A549 (cell line): ENCODE data around the gene NT5C3B. TPM values are rescaled to one million over a fixed set of nuclear protein-coding genes. Genes with fewer than 3 reads are reported as not detected.

Source experiments
- BCL3 ChIP-seq: fragments of >200 bp; sonication (Bioruptor Twin); formaldehyde crosslinking; IDR thresholded peaks from 3 replicates; pipeline ENCODE4 v1.6.1; 2016
- BHLHE40 ChIP-seq: IDR thresholded peaks from 2 replicates; pipeline ENCODE4 v1.6.1; 2012; ENCODE audit warnings: low read depth, low read length, inconsistent platforms
- CBX2 ChIP-seq: fragments of 200-600 bp; sonication (generic); IDR thresholded peaks from 2 replicates; pipeline ENCODE4 v1.6.1; 2016; ENCODE audit warnings: low read depth, mild to moderate bottlenecking, borderline replicate concordance
- CBX8 ChIP-seq: fragments of 200-600 bp; sonication (generic); IDR thresholded peaks from 2 replicates; pipeline ENCODE4 v1.6.1; 2016
- CHD2 ChIP-seq: fragments of 150-350 bp; IDR thresholded peaks from 2 replicates; pipeline ENCODE4 v1.6.1; 2014; ENCODE audit warnings: low read length; ENCODE audit not compliant: partially characterized antibody
- CHD4 ChIP-seq: fragments of 200-600 bp; sonication (generic); IDR thresholded peaks from 2 replicates; pipeline ENCODE4 v1.6.1; 2016; ENCODE audit warnings: antibody characterized with exemption, mild to moderate bottlenecking, borderline replicate concordance
- EHMT2 ChIP-seq: fragments of 200-600 bp; sonication (generic); IDR thresholded peaks from 2 replicates; pipeline ENCODE4 v1.6.1; 2016; ENCODE audit warnings: antibody characterized with exemption, low read depth, mild to moderate bottlenecking, moderate library complexity
- ELK1 ChIP-seq: fragments of 150-350 bp; IDR thresholded peaks from 2 replicates; pipeline ENCODE4 v1.6.1; 2014; ENCODE audit warnings: low read depth, mild to moderate bottlenecking, low read length
- ESRRA ChIP-seq: fragments of 150-350 bp; IDR thresholded peaks from 2 replicates; pipeline ENCODE4 v1.6.1; 2014; ENCODE audit warnings: mild to moderate bottlenecking, low read length, borderline replicate concordance
- FOSB ChIP-seq: fragments of 250-450 bp; sonication (Bioruptor Pico); IDR thresholded peaks from 2 replicates; pipeline ENCODE4 v1.5.0; 2020; ENCODE audit warnings: mild to moderate bottlenecking, moderate library complexity
- FOSL2 ChIP-seq, 2 experiments: fragments of 450-650 bp in 1 of 2; fragments of >200 bp in 1 of 2; sonication (Bioruptor Twin) in 1 of 2; formaldehyde crosslinking; IDR thresholded peaks; 2 replicates each; pipeline versions ENCODE4 v1.5.0 to v1.6.1; 2016 to 2020; ENCODE audit warnings: mild to moderate bottlenecking in 1 of 2, moderate library complexity in 1 of 2
- GATA3 ChIP-seq: IDR thresholded peaks from 2 replicates; pipeline ENCODE4 v1.6.1; 2012; ENCODE audit warnings: borderline replicate concordance
- HES2 ChIP-seq: fragments of >200 bp; sonication (Bioruptor Twin); formaldehyde crosslinking; IDR thresholded peaks from 2 replicates; pipeline ENCODE4 v1.6.1; 2016
- HEYL ChIP-seq: fragments of 250-450 bp; sonication (Bioruptor Pico); IDR thresholded peaks from 2 replicates; pipeline ENCODE4 v1.8.0; 2021; ENCODE audit warnings: mild to moderate bottlenecking, moderate library complexity
- HOXA7 ChIP-seq: fragments of 250-450 bp; sonication (Bioruptor Pico); IDR thresholded peaks from 2 replicates; pipeline ENCODE4 v1.5.0; 2020; ENCODE audit warnings: mild to moderate bottlenecking, moderate library complexity
- HOXB13 ChIP-seq: fragments of 250-450 bp; sonication (Bioruptor Pico); IDR thresholded peaks from 2 replicates; pipeline ENCODE4 v1.5.0; 2020; ENCODE audit warnings: low read depth, mild to moderate bottlenecking, moderate library complexity
- JUNB ChIP-seq: fragments of >200 bp; sonication (Bioruptor Twin); formaldehyde crosslinking; IDR thresholded peaks from 2 replicates; pipeline ENCODE4 v1.6.1; 2016
- KDM1A ChIP-seq: fragments of 200-600 bp; sonication (generic); IDR thresholded peaks from 2 replicates; pipeline ENCODE4 v1.6.1; 2016; ENCODE audit warnings: low read depth, mild to moderate bottlenecking
- KDM5A ChIP-seq: fragments of 200-600 bp; sonication (generic); IDR thresholded peaks from 2 replicates; pipeline ENCODE4 v1.6.1; 2016; ENCODE audit warnings: antibody characterized with exemption, mild to moderate bottlenecking
- NPAS2 ChIP-seq: fragments of 250-450 bp; sonication (Bioruptor Pico); IDR thresholded peaks from 2 replicates; pipeline ENCODE4 v1.8.0; 2022; ENCODE audit warnings: mild to moderate bottlenecking, moderate library complexity, borderline replicate concordance
- NR3C1 ChIP-seq: fragments of >200 bp; sonication (Bioruptor Twin); formaldehyde crosslinking; IDR thresholded peaks from 3 replicates; pipeline ENCODE4 v1.6.1; 2017
- PHF8 ChIP-seq: fragments of 200-600 bp; sonication (generic); IDR thresholded peaks from 2 replicates; pipeline ENCODE4 v1.6.1; 2016; ENCODE audit warnings: low read depth, mild to moderate bottlenecking, antibody characterized with exemption, moderate library complexity, borderline replicate concordance
- POLR2A ChIP-seq: IDR thresholded peaks from 2 replicates; pipeline ENCODE4 v1.6.1; 2012; ENCODE audit warnings: mild to moderate bottlenecking, low read length
- POLR2AphosphoS2 ChIP-seq: conservative IDR thresholded peaks from 2 replicates; pipeline ENCODE4 v1.6.1; 2012; ENCODE audit warnings: low read length, improper control_type of control experiment, inconsistent platforms
- RAD21 ChIP-seq, 2 experiments: fragments of >200 bp in 1 of 2; sonication (Bioruptor Twin) in 1 of 2; formaldehyde crosslinking in 1 of 2; IDR thresholded peaks in 1 of 2; conservative IDR thresholded peaks in 1 of 2; 2 replicates in 1 of 2; 3 replicates in 1 of 2; pipeline ENCODE4 v1.6.1; 2012 to 2018; ENCODE audit warnings: inconsistent platforms in 1 of 2
- RCOR1 ChIP-seq: fragments of 150-350 bp; IDR thresholded peaks from 2 replicates; pipeline ENCODE4 v1.6.1; 2014; ENCODE audit warnings: antibody characterized with exemption, low read length, low read depth
- RFX5 ChIP-seq: fragments of 450-650 bp; IDR thresholded peaks from 2 replicates; pipeline ENCODE4 v1.7.1; 2014; ENCODE audit warnings: antibody characterized with exemption, mild to moderate bottlenecking, moderate library complexity
- RNF2 ChIP-seq: fragments of 200-600 bp; sonication (generic); IDR thresholded peaks from 2 replicates; pipeline ENCODE4 v1.6.1; 2016; ENCODE audit warnings: low read depth, mild to moderate bottlenecking, antibody characterized with exemption, moderate library complexity, borderline replicate concordance
- SMC3 ChIP-seq: fragments of >200 bp; sonication (Bioruptor Twin); formaldehyde crosslinking; IDR thresholded peaks from 3 replicates; pipeline ENCODE4 v1.6.1; 2018; ENCODE audit warnings: inconsistent platforms
- ZC3H11A ChIP-seq: fragments of 450-650 bp; IDR thresholded peaks from 2 replicates; pipeline ENCODE4 v1.6.1; 2014; ENCODE audit warnings: antibody characterized with exemption, mild to moderate bottlenecking
- ZFP36 ChIP-seq: fragments of 450-650 bp; IDR thresholded peaks from 2 replicates; pipeline ENCODE4 v1.6.1; 2014; ENCODE audit warnings: borderline replicate concordance; ENCODE audit not compliant: partially characterized antibody
- ZNF302 ChIP-seq: fragments of 250-450 bp; sonication (Bioruptor Pico); IDR thresholded peaks from 2 replicates; pipeline ENCODE4 v1.9.0; 2021; ENCODE audit warnings: inconsistent platforms, mild to moderate bottlenecking, moderate library complexity
- ZSCAN20 ChIP-seq: fragments of 250-450 bp; sonication (Bioruptor Pico); IDR thresholded peaks from 2 replicates; pipeline ENCODE4 v1.8.0; 2022; ENCODE audit warnings: mild to moderate bottlenecking, moderate library complexity
- polyA plus RNA-seq, 4 experiments: library from polyadenylated mRNA; depleted of rRNA in 3 of 4; stranded (reverse); fragments of >200 nt; fragmentation: RNase III in 1 of 4; extraction: RNeasy Plus Mini Kit Qiagen cat#74134 plus additional on column Dnase treatment in 1 of 4; gene quantifications; 2 replicates in 3 of 4; 3 replicates in 1 of 4; pipeline ENCODE4 v1.2.3, GENCODE V29; 2011 to 2017
- TF ChIP-seq, protein P1 (sequence below): fragments of 250-450 bp; sonication (Bioruptor Pico); IDR thresholded peaks from 2 replicates; pipeline ENCODE4 v1.5.0; 2021; ENCODE audit warnings: mild to moderate bottlenecking, moderate library complexity, borderline replicate concordance
- TF ChIP-seq, protein P2 (sequence below): IDR thresholded peaks from 2 replicates; pipeline ENCODE4 v1.6.1; 2012
- TF ChIP-seq, protein P3 (sequence below): fragments of 450-650 bp; IDR thresholded peaks from 2 replicates; pipeline ENCODE4 v1.6.1; 2014; ENCODE audit warnings: antibody characterized with exemption

Gene NT5C3B
- polyA plus RNA-seq, 2 of the 4 experiments (the other 2 are of a cell fraction), result 109 to 171 TPM

DNA sequence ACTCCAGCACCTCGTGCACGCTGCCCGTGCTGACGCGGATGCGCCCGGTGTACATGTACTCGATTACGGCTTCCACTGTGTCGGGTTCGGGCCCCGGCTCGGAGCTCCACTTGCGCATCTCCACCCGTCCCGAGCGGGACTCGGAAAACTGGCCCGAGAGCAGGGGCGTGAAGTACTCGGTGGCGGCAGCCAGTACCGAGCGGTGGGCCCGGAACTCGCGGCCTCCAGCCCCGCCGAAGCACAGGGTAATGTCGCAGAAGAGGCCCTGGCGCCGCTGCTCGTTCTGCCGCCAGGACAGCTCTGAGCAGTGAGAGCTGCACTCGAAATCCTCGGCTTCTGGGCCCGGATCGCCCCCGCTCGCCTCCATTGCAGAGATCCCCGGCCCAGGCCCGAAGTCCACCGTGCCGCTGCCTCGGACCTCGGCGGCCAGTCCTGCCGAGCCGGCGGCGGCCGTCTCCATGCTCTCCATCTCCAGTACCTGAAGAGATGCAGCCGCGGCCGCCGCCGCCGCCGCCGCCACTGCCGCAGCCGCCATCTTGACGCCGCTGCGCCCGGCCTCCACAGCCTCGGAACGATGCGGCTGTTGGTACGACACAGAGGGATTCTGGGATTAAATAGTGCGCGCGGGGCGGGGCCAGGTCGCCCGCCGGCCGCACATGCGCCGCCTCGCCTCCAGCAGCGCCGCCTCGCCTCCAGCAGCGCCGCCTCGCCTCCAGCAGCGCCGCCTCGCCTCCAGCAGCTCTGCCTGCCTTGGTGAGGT, 29.0 kb upstream of the NT5C3B start, which contains the start of gene KLHL11 (continued):
- TF ChIP-seq RAD21 (conservative IDR thresholded peaks at IDR 0.05 in 1 of 2, IDR thresholded peaks at IDR 0.05 in 1 of 2) (peak in 1 of 2 experiments; percentile 24; a peak in 2 of 5 replicates), ZFP36 (no peak), FOSB (CRISPR knock-in tag) (no peak), CBX2 (no peak), ZC3H11A (no peak), CBX8 (no peak), NPAS2 (no peak), CHD2 (no peak), FOSL2 (IDR thresholded peaks at IDR 0.05) (no peak), FOSL2 (CRISPR knock-in tag; IDR thresholded peaks at IDR 0.05) (no peak), BCL3 (peak; percentile 86; the same call in 2 of the 3 replicates), HOXB13 (CRISPR knock-in tag) (no peak), KDM5A (peak; percentile 82), ZSCAN20 (no peak), HES2 (no peak), BHLHE40 (no peak), GATA3 (peak; percentile 43; the same call in 1 of the 2 replicates), HEYL (CRISPR knock-in tag) (no peak), ESRRA (no peak), CHD4 (no peak), RFX5 (no peak), JUNB (no peak), SMC3 (no peak), POLR2AphosphoS2 (0 out of 2 replicates have a peak, but pooled peaks have one; percentile 85), RNF2 (no peak), NR3C1 (no peak), KDM1A (no peak), PHF8 (peak; percentile 87), EHMT2 (no peak), POLR2A (peak; percentile 96), HOXA7 (CRISPR knock-in tag) (no peak), ELK1 (no peak), ZNF302 (CRISPR knock-in tag) (no peak), RCOR1 (no peak)
- TF ChIP-seq, protein P1, sequence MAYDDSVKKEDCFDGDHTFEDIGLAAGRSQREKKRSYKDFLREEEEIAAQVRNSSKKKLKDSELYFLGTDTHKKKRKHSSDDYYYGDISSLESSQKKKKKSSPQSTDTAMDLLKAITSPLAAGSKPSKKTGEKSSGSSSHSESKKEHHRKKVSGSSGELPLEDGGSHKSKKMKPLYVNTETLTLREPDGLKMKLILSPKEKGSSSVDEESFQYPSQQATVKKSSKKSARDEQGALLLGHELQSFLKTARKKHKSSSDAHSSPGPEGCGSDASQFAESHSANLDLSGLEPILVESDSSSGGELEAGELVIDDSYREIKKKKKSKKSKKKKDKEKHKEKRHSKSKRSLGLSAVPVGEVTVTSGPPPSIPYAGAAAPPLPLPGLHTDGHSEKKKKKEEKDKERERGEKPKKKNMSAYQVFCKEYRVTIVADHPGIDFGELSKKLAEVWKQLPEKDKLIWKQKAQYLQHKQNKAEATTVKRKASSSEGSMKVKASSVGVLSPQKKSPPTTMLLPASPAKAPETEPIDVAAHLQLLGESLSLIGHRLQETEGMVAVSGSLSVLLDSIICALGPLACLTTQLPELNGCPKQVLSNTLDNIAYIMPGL (CRISPR knock-in tag), result peak; percentile 40; the same call in 1 of the 2 replicates
- TF ChIP-seq, protein P2, sequence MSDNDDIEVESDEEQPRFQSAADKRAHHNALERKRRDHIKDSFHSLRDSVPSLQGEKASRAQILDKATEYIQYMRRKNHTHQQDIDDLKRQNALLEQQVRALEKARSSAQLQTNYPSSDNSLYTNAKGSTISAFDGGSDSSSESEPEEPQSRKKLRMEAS, result peak; percentile 90
- TF ChIP-seq, protein P3, sequence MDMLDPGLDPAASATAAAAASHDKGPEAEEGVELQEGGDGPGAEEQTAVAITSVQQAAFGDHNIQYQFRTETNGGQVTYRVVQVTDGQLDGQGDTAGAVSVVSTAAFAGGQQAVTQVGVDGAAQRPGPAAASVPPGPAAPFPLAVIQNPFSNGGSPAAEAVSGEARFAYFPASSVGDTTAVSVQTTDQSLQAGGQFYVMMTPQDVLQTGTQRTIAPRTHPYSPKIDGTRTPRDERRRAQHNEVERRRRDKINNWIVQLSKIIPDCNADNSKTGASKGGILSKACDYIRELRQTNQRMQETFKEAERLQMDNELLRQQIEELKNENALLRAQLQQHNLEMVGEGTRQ, result no peak
